ENCODE data around the gene FOSB. TPM values are rescaled to one million over a fixed set of nuclear protein-coding genes. Genes with fewer than 3 reads are reported as not detected.
"Not testable (repeated sequence)": the region's sequence is repeated elsewhere in the genome, so short reads cannot be mapped to it uniquely, and the experiment has no call there.

The FOSB gene
- total RNA-seq, 2 experiments from 2014 or later = 36.0 to 43.9 TPM

- H3K36me3 Mint-ChIP-seq (ENCODE audit: low read depth) = peaks cover 9% of the 10 kb centered on the region
- peak overlapping the region; percentile 87 for H3K4me3 Mint-ChIP-seq
- DNase-seq = peak; percentile 97
- CTCF ChIA-PET = interaction anchor here (0.6 to 2.9 kb wide), 7 partner anchors 10 to 778 kb away, joined by 3 to 9 read pairs (median 4); no protein-coding TSS in a partner anchor
- POLR2A ChIA-PET = no interaction called here
- no peaks in the 10 kb centered on the region for H3K27me3 Mint-ChIP-seq
- H3K4me1 Mint-ChIP-seq = peaks cover 44% of the 10 kb centered on the region
- H3K27ac Mint-ChIP-seq = peak overlapping the region; percentile 97
- no peaks in the 10 kb centered on the region for H3K9me3 Mint-ChIP-seq
Measured at GRCh38 chr19:45506246-45506988, 38.6 kb downstream of the FOSB start.

DNA sequence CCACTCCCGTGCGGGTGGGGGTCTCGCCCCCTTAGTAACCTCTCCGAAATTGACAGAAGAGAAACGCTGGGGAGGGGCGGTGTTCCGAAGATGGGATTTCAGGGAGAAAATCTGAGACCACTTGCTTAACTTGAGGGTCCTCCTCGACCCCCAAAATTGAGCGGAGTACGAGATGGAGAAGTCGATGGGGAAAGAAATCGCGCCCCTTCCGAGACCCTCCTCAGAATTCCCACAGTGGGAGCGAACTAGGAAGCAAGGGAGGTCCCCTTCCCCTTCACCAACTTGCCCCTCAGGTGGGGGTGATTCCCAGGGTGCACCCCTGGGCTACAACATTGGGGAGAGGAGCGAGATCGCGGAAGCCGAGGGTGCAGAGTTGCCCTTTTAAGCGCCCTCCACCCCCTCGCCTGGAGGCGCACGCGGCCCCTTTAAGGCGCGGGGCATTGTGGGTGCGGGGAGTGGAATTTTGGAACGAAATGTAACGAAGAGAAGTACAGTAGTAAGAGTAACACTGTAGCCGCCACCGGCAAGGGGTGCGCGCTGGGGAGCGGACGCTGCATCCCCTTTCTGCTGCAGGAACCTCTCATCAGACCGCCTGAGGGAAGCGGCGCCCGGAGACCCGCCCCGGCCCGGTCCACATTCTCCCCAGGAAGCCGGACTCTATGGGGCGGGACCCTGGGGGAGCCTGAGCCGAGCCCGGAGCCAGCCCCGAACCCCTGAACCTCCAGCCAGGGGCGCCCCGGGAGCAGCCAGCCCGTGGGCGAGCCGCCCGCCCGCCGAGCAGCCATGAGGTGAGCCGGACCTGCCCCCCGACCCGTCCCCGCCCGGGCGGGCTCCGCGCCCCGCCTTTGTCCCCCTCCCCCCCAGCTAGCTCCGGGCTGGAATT is 39.4 kb downstream of the FOSB start, which contains the start of gene VASP:
Gene VASP, plus strand, starts transcription at position 491 of the 883 bp plus-strand sequence. Its CDS starts 293 bp downstream, at position 784.
- H3K36me3 Mint-ChIP-seq (ENCODE audit: low read depth) = peaks cover 9% of the 10 kb centered on the region
- peak within 1 kb of the TSS; percentile 87 for H3K4me3 Mint-ChIP-seq
- POLR2A ChIA-PET = interaction anchor here (0.6 kb wide), 1 partner anchor 77 kb away, joined by 4 read pairs; no protein-coding TSS in a partner anchor
- H3K4me1 Mint-ChIP-seq = peaks cover 52% of the 10 kb centered on the region
- H3K9me3 Mint-ChIP-seq = no peaks in the 10 kb centered on the region
- peak; percentile 94 for DNase-seq
- CTCF ChIA-PET = no interaction called here
- peak within 1 kb of the TSS; percentile 97 for H3K27ac Mint-ChIP-seq
- no peaks in the 10 kb centered on the region for H3K27me3 Mint-ChIP-seq

DNA sequence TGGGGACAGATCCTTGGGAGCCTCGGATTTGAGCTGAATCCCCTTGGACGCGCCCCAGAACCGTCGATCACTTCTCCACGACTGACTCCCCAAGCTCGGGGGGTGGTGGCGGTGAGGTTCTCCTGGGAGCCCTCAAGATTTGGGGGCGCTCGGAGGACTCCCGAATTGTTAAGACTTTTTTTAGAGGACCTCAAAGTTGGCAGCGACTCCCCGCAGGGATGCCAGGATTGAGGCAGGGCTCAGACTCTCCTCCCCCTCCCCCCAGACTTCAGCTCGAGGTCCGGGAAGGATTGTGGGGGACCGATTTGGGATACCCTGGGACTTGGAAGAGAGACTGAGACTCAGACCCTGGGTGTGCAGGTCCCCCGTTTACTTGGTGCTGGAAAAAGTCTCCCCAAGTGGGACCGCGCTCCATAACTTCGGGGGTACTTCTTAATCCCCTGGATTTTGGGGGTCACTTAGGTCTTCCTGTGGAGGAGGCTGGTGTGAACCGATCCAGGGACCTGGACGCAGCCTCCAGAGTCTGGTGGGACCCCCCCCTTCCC is 40.1 kb downstream of the FOSB start:
- H3K4me3 Mint-ChIP-seq = peak overlapping the region; percentile 83
- peak overlapping the region; percentile 81 for H3K27ac Mint-ChIP-seq
- H3K27me3 Mint-ChIP-seq = no peaks in the 10 kb centered on the region
- peaks cover 56% of the 10 kb centered on the region for H3K4me1 Mint-ChIP-seq
- ChIA-PET POLR2A (interaction anchor here (0.6 kb wide), 1 partner anchor 78 kb away, joined by 4 read pairs; no protein-coding TSS in a partner anchor), CTCF (no interaction called here)
- H3K36me3 Mint-ChIP-seq (ENCODE audit: low read depth) = peaks cover 9% of the 10 kb centered on the region
- DNase-seq = no peak
- no peaks in the 10 kb centered on the region for H3K9me3 Mint-ChIP-seq

GRCh38 chr19:45508417-45508860 is 40.6 kb downstream of the FOSB start:
- peak overlapping the region; percentile 81 for H3K27ac Mint-ChIP-seq
- H3K4me3 Mint-ChIP-seq = peak overlapping the region; percentile 83
- peaks cover 58% of the 10 kb centered on the region for H3K4me1 Mint-ChIP-seq
- H3K27me3 Mint-ChIP-seq = no peaks in the 10 kb centered on the region
- POLR2A ChIA-PET = no interaction called here
- no peaks in the 10 kb centered on the region for H3K9me3 Mint-ChIP-seq
- CTCF ChIA-PET = no interaction called here
- peaks cover 9% of the 10 kb centered on the region for H3K36me3 Mint-ChIP-seq (ENCODE audit: low read depth)
- DNase-seq = no peak

DNA sequence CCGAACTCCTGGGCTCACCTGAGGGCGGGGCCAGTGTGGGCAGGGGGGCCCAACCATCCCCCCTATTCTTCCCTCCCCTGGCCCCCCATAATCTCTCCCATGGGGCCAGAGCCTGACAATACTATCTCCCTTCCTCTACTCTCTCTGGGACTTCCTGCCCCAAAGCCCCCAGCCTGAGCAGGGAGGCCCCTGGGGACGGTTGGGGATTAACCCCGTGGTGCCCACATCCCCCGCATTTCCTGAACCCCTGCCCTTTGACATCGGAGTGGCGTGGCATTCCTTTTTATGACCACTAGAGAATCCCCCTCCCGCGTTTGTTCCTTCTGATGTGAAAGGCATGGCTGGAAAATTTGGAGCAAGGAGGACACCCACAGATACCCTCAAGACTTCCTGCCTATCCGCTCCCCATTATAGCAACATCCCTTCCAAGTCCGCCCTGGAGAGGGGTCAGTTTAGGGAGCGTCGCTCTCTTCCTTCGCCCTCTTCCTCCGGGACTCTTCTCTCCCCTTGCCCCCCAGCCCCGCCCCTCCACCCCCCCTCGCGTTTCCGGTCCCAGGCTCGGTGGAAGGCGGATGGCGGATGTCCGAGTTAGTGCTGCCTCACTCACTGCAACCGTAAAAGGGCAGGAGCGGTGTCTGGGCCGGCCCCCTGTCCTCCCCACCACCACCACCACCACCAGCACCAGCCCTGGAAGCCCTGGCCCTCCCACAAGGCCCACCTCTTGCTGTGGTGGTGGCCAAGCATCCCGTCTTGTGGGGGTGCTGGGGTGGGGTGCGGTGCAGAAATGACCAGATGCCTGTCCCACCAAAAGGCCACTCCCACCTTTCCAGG is 41.3 kb downstream of the FOSB start:
- H3K4me3 Mint-ChIP-seq = peak overlapping the region; percentile 83
- ChIA-PET CTCF (interaction anchor here (1.1 kb wide), 2 partner anchors 10 to 30 kb away, joined by 3 to 4 read pairs; no protein-coding TSS in a partner anchor), POLR2A (no interaction called here)
- H3K9me3 Mint-ChIP-seq = no peaks in the 10 kb centered on the region
- peak overlapping the region; percentile 86 for H3K27ac Mint-ChIP-seq
- no peaks in the 10 kb centered on the region for H3K27me3 Mint-ChIP-seq
- H3K4me1 Mint-ChIP-seq = peaks cover 61% of the 10 kb centered on the region
- H3K36me3 Mint-ChIP-seq (ENCODE audit: low read depth) = peaks cover 13% of the 10 kb centered on the region
- DNase-seq = peak; percentile 43

DNA sequence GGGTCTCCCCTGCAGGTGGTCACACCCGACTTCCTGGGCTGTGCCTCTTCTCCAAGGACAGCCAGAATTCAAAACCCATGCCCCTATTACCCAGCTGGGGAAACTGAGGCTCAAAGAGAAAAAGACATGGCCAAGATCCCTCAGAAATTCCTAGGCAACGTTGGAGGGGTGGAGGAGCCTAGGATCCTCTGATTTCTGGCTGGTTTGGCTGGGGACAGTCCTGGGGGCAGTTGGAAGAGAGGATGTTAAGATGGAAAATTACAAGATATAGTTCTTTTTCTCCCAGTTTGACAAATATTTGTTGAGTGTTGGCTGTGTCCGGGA is 41.9 kb downstream of the FOSB start:
- no peaks in the 10 kb centered on the region for H3K9me3 Mint-ChIP-seq

DNA sequence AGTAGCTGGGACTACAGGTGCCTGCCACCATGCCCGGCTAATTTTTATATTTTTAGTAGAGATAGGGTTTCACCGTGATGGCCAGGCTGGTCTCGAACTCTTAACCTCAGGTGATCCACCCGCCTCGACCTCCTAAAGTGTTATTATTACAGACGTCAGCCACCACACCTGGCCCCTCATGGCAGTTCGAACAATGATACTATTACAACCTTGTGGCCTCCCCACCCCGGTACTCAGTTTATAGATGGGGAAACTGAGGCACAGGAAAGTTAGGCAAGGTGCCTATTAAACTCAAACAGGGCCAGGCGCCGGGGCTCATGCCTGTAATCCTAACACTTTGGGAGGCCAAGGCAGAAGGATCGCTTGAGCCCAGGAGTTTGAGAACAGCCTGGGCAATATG is 42.6 kb downstream of the FOSB start:
- H3K27me3 Mint-ChIP-seq, H3K9me3 Mint-ChIP-seq, DNase-seq, POLR2A ChIA-PET: not testable (repeated sequence)
- H3K27ac Mint-ChIP-seq = peak overlapping the region; percentile 13
- H3K4me3 Mint-ChIP-seq = peak overlapping the region; percentile 83
- H3K4me1 Mint-ChIP-seq = peaks cover 67% of the 10 kb centered on the region
- H3K36me3 Mint-ChIP-seq (ENCODE audit: low read depth) = peaks cover 13% of the 10 kb centered on the region
- CTCF ChIA-PET = interaction anchor here (1.1 to 1.4 kb wide), 3 partner anchors 8 to 71 kb away, joined by 3 to 5 read pairs (median 4); no protein-coding TSS in a partner anchor

More for the DNA sequence above, 41.9 kb downstream of the FOSB start:
- Mint-ChIP-seq H3K27me3 (no peaks in the 10 kb centered on the region), H3K36me3 (ENCODE audit: low read depth) (peaks cover 13% of the 10 kb centered on the region), H3K4me1 (peaks cover 66% of the 10 kb centered on the region), H3K4me3 (peak overlapping the region; percentile 83), H3K27ac (peak overlapping the region; percentile 59)
- CTCF ChIA-PET = interaction anchor here (1.1 to 1.4 kb wide), 3 partner anchors 9 to 70 kb away, joined by 3 to 5 read pairs (median 4); no protein-coding TSS in a partner anchor
- POLR2A ChIA-PET = no interaction called here
- no peak for DNase-seq

DNA sequence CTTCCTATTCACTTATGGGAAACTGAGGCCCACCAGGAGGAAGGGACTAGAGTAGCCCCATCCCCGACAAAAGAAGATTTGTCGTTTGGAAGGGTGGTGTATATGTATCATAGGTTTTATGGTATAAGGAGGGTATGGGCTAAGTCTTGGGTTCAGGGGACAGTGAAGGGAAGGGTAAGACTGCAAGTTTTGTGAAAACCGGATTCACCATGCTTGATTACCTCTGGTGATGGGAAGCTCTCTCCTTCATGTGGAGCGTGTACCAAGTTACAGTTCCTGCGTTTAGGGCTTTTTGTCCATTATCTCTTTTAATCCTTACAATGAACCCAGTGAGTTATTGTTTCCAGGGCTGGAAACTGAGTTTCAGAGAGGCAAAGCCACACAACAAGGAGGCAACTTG is 43.3 kb downstream of the FOSB start:
- Mint-ChIP-seq H3K36me3 (ENCODE audit: low read depth) (peaks cover 13% of the 10 kb centered on the region), H3K27ac (no peak overlapping the region), H3K4me1 (peaks cover 67% of the 10 kb centered on the region), H3K4me3 (peak overlapping the region; percentile 25), H3K27me3 (no peaks in the 10 kb centered on the region), H3K9me3 (no peaks in the 10 kb centered on the region)
- no peak for DNase-seq
- CTCF ChIA-PET = interaction anchor here (0.6 to 1.4 kb wide), 2 partner anchors 29 to 72 kb away, joined by 3 to 5 read pairs; no protein-coding TSS in a partner anchor
- POLR2A ChIA-PET = no interaction called here

GRCh38 chr19:45512881-45513483 is 45.2 kb downstream of the FOSB start:
- Mint-ChIP-seq H3K4me1 (peaks cover 75% of the 10 kb centered on the region), H3K4me3 (peak overlapping the region; percentile 25), H3K27ac (peak overlapping the region; percentile 41), H3K27me3 (no peaks in the 10 kb centered on the region), H3K36me3 (ENCODE audit: low read depth) (peaks cover 19% of the 10 kb centered on the region), H3K9me3 (no peaks in the 10 kb centered on the region)
- CTCF ChIA-PET = interaction anchor here (0.7 to 1.2 kb wide), 2 partner anchors 45 to 98 kb away, joined by 3 read pairs; no protein-coding TSS in a partner anchor
- POLR2A ChIA-PET = no interaction called here
- no peak for DNase-seq

- Mint-ChIP-seq H3K4me3 (peak overlapping the region; percentile 23), H3K4me1 (peaks cover 71% of the 10 kb centered on the region), H3K36me3 (ENCODE audit: low read depth) (peaks cover 21% of the 10 kb centered on the region), H3K9me3 (no peaks in the 10 kb centered on the region), H3K27ac (peak overlapping the region; percentile 89), H3K27me3 (no peaks in the 10 kb centered on the region)
- DNase-seq = no peak
- POLR2A ChIA-PET = no interaction called here
- CTCF ChIA-PET = interaction anchor here (1.2 kb wide), 1 partner anchor 44 kb away, joined by 4 read pairs; no protein-coding TSS in a partner anchor
Measured at GRCh38 chr19:45514376-45515051, 46.7 kb downstream of the FOSB start.

DNA sequence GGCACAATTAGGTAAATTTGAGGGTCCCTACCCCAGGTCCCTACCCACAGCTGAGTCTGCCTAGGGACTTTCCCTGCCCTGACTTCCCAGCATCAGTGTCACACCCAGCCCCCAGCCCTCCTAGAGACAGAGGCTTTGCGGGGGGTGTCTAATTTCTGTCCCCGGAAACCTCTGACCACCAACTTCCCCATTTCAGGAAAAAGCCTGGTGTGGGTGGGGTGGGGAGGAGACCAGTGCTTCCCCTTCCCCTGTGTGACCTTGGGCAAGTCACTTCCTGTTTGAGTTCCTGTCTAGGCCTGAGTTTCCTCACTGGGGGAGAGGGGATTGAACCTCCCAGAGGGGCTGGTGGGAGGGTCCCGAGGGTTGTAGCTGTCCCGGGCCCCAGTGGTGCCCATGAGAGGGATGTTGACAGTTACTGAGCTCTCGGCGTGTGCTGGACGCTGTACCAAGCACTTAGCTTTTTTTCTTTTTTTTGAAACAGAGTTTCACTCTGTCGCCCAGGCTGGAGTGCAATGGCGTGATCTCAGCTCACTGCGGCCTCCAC is 47.4 kb downstream of the FOSB start:
- CTCF ChIA-PET = interaction anchor here (0.5 to 1.8 kb wide), 7 partner anchors 16 to 797 kb away, joined by 3 to 10 read pairs (median 4); no protein-coding TSS in a partner anchor
- H3K4me3 Mint-ChIP-seq = peak overlapping the region; percentile 23
- POLR2A ChIA-PET = no interaction called here
- no peaks in the 10 kb centered on the region for H3K9me3 Mint-ChIP-seq
- no peak for DNase-seq
- no peaks in the 10 kb centered on the region for H3K27me3 Mint-ChIP-seq
- peaks cover 23% of the 10 kb centered on the region for H3K36me3 Mint-ChIP-seq (ENCODE audit: low read depth)
- H3K4me1 Mint-ChIP-seq = peaks cover 68% of the 10 kb centered on the region
- peak overlapping the region; percentile 79 for H3K27ac Mint-ChIP-seq

Measured in activated CD4-positive, alpha-beta T cell treated with anti-CD3 and anti-CD28 coated beads, Interleukin-2, amount 10 ng/mL, durations not matched to agents 7 days and 5 days (primary cell).